Bronchial epithelial cell (primary cell): ENCODE results near the gene MME. TPM values are rescaled to one million over a fixed set of nuclear protein-coding genes. Genes with fewer than 3 reads are reported as not detected.

Source experiments
- DNase-seq: peaks from one replicate; pipeline ENCODE4 v3.0.0-alpha.2; 2010; ENCODE audit warnings: low read depth
- FAIRE-seq: peaks from 2 replicates; lab custom pipeline; 2011; peaks lifted over from hg19 to GRCh38; lab: Jason Lieb, UNC
- H3K27me3 ChIP-seq: 2 replicates; pipeline ENCODE4 v1.5.1; 2011; ENCODE audit warnings: low read length; ENCODE audit not compliant: control insufficient read depth, insufficient read depth
- H3K36me3 ChIP-seq: 2 replicates; pipeline ENCODE4 v1.5.1; 2011; ENCODE audit warnings: low read length; ENCODE audit not compliant: control insufficient read depth, insufficient read depth
- H3K4me3 ChIP-seq: 2 replicates; pipeline ENCODE4 v1.5.1; 2011; ENCODE audit warnings: mild to moderate bottlenecking, low read depth, low read length, control low read depth
- CTCF ChIP-seq: IDR thresholded peaks from 2 replicates; pipeline ENCODE4 v1.5.1; 2011; ENCODE audit warnings: mild to moderate bottlenecking, moderate library complexity, low read length, control low read depth, inconsistent platforms; ENCODE audit not compliant: insufficient read depth, severe bottlenecking
- total RNA-seq: library from RNA; depleted of rRNA; stranded (reverse); fragments of >200 nt; gene quantifications from 2 replicates; pipeline ENCODE4 v1.2.1, GENCODE V29; 2014

The MME gene
- total RNA-seq = 16.9 and 25.3 TPM in 2 replicates

GRCh38 chr3:155079746-155080487 lies at the start of gene MME:
TSS of gene MME (plus strand) at chr3:155080319. CDS start at chr3:155084168, 3,849 bp downstream.
- DNase-seq = no peak
- no peak for TF ChIP-seq CTCF
- Histone ChIP-seq H3K36me3 (no peaks in the 10 kb centered on the region), H3K4me3 (peak within 1 kb of the TSS; percentile 47), H3K27me3 (peaks cover 6% of the 10 kb centered on the region)
- FAIRE-seq = no peak

GRCh38 chr3:155031186-155031585 lies 48.9 kb upstream of the MME start:
- Histone ChIP-seq H3K4me3 (no peak overlapping the region), H3K27me3 (no peaks in the 10 kb centered on the region), H3K36me3 (no peaks in the 10 kb centered on the region)
- FAIRE-seq = no peak
- no peak for DNase-seq
- TF ChIP-seq CTCF = no peak

- H3K36me3 ChIP-seq = no peaks in the 10 kb centered on the region
- FAIRE-seq (no peak), DNase-seq (peak; percentile 6)
- H3K4me3 ChIP-seq = no peak overlapping the region
- TF ChIP-seq CTCF = no peak
- no peaks in the 10 kb centered on the region for H3K27me3 ChIP-seq
Observed at GRCh38 chr3:155032918-155033317, 47.2 kb upstream of the MME start.

- H3K4me3 ChIP-seq = no peak overlapping the region
- H3K27me3 ChIP-seq = no peaks in the 10 kb centered on the region
- H3K36me3 ChIP-seq = no peaks in the 10 kb centered on the region
- DNase-seq (no peak), FAIRE-seq (no peak)
- no peak for TF ChIP-seq CTCF
Observed at GRCh38 chr3:155034786-155035185, 45.3 kb upstream of the MME start.

- FAIRE-seq = no peak
- no peak for DNase-seq
Observed at GRCh38 chr3:155035553-155035952, 44.6 kb upstream of the MME start.

More at GRCh38 chr3:155035553-155035952, 44.6 kb upstream of the MME start:
- no peak for TF ChIP-seq CTCF
- no peaks in the 10 kb centered on the region for H3K36me3 ChIP-seq
- no peak overlapping the region for H3K4me3 ChIP-seq
- H3K27me3 ChIP-seq = no peaks in the 10 kb centered on the region
